GM15510 (cell line): ENCODE measurements around the gene NUTM2E.
A peak's percentile ranks its signal among the peaks of the same experiment; 100 is the strongest.

ENCODE experiments used
- POLR2A ChIP-seq: IDR thresholded peaks from 3 replicates; pipeline ENCODE4 v1.6.1; 2011; ENCODE audit warnings: borderline replicate concordance; ENCODE audit not compliant: insufficient read length; ENCODE audit errors: extremely low read depth

NUTM2E gene

GRCh38 chr10:79826496-79827215, at the start of gene NUTM2E:
TSS of gene NUTM2E (plus strand) at chr10:79826739. CDS start at chr10:79841741, 15,002 bp downstream.
- peak; percentile 24 for TF ChIP-seq POLR2A
